GM18511 (cell line): ENCODE data around the gene IL12A.

Experiments used
- ATAC-seq: cut with Tn5 transposase; IDR thresholded peaks from one replicate; pipeline ENCODE4 v1.9.1; 2021; ENCODE audit warnings: mild to moderate bottlenecking, moderate library complexity; ENCODE audit not compliant: unreplicated experiment

The IL12A gene

GRCh38 chr3:159989973-159990846, 1.6 kb downstream of the IL12A start:
- no peak for ATAC-seq

GRCh38 chr3:159991591-159991990, 3.0 kb downstream of the IL12A start:
- no peak for ATAC-seq

GRCh38 chr3:159992589-159992988, 4.0 kb downstream of the IL12A start:
- ATAC-seq = no peak

- ATAC-seq = no peak
These were observed 5.5 kb downstream of the IL12A start for GRCh38 chr3:159994182-159994581.

GRCh38 chr3:159995091-159995490, 6.5 kb downstream of the IL12A start:
- no peak for ATAC-seq

- ATAC-seq = no peak
These were observed 7.4 kb downstream of the IL12A start for GRCh38 chr3:159996018-159996417.

- no peak for ATAC-seq
These were observed 8.3 kb downstream of the IL12A start for GRCh38 chr3:159996959-159997358.

GRCh38 chr3:160001148-160001760, 12.6 kb downstream of the IL12A start:
- ATAC-seq = no peak

GRCh38 chr3:160001850-160002623, 13.4 kb downstream of the IL12A start:
- ATAC-seq = no peak

- ATAC-seq = peak; percentile 88
These were observed 15.0 kb downstream of the IL12A start for GRCh38 chr3:160003520-160004128.

GRCh38 chr3:160005004-160005403, 16.4 kb downstream of the IL12A start:
- ATAC-seq = no peak

GRCh38 chr3:160006282-160007163, 17.9 kb downstream of the IL12A start:
- peak; percentile 41 for ATAC-seq

- no peak for ATAC-seq
These were observed 20.3 kb downstream of the IL12A start for GRCh38 chr3:160008961-160009360.

- no peak for ATAC-seq
These were observed 20.9 kb downstream of the IL12A start for GRCh38 chr3:160009525-160009924.

GRCh38 chr3:160010578-160010977, 21.9 kb downstream of the IL12A start:
- ATAC-seq = peak; percentile 62

- peak; percentile 77 for ATAC-seq
These were observed 23.5 kb downstream of the IL12A start for GRCh38 chr3:160012108-160012507.

GRCh38 chr3:160016972-160017371, 28.3 kb downstream of the IL12A start:
- peak; percentile 35 for ATAC-seq

GRCh38 chr3:160018959-160019358, 30.3 kb downstream of the IL12A start:
- ATAC-seq = no peak

- no peak for ATAC-seq
These were observed 31.5 kb downstream of the IL12A start for GRCh38 chr3:160020057-160020711.

GRCh38 chr3:160022068-160022467, 33.4 kb downstream of the IL12A start:
- ATAC-seq = no peak
